ENCODE results near the gene ULK4.
"Not testable (repeated sequence)": the region's sequence is repeated elsewhere in the genome, so short reads cannot be mapped to it uniquely, and the experiment has no call there.

Gene ULK4

DNA sequence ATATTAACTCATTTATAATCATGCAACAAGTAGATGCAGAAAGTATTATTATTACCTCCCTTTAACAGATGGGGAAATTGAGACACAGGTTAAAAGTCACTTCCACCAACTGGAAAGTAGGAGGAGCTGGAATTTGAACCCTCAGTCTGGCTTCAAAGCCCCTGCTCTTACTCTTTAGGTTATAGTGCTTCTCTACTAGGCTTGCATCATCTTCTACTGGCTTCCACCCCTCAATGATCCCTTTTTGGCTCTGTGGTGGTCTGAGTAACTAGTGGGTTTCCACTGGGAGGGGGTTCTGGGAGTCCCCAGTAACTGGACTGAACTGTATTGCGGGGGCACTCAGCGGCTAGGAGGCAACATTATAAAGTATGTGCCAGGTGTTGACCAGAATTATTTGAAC is 671.6 kb downstream of the ULK4 start:
- DNase-seq, result no peak

DNA sequence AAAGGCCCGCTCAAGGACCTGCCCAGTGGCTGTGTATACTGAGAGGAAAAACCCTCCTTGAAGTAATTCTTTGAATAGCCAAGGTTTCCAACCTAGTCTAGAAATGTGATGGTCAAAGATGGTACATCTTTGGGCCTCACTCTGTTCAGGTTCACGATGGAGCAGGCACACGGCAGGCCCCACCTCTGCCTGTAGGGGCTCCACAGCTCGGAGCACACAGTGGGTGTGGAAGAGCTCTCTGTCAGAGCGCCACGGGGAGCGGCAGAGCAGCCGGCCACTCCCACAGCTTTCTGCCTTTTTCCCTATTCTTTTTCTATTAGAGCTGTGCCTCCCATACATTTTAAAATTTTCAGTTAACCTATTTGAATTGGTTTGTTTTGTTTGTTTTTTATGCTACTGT is 673.1 kb downstream of the ULK4 start:
- no peak for DNase-seq

DNA sequence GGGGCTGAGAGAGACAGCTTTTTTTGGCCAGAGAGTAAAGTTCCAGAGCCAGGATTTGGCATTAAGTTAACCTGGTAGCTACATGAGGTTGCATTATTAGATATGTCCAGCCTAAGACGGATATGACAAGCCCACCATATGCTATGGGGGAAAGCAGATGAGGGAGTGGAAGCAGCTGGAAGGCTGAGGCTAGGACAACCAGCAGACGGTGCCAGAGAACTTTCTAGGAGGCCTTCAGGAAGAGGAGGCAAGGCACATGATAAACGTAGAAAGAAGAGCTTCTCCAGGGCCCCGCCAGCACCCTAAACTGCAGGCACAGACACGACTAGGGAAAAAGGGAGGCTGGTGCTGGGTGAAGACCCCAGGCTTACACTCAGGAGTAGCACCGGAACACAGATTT is 675.6 kb downstream of the ULK4 start:
- no peak for DNase-seq

GRCh38 chr3:41284934-41285333 is 677.0 kb downstream of the ULK4 start:
- not testable (repeated sequence) for DNase-seq

DNA sequence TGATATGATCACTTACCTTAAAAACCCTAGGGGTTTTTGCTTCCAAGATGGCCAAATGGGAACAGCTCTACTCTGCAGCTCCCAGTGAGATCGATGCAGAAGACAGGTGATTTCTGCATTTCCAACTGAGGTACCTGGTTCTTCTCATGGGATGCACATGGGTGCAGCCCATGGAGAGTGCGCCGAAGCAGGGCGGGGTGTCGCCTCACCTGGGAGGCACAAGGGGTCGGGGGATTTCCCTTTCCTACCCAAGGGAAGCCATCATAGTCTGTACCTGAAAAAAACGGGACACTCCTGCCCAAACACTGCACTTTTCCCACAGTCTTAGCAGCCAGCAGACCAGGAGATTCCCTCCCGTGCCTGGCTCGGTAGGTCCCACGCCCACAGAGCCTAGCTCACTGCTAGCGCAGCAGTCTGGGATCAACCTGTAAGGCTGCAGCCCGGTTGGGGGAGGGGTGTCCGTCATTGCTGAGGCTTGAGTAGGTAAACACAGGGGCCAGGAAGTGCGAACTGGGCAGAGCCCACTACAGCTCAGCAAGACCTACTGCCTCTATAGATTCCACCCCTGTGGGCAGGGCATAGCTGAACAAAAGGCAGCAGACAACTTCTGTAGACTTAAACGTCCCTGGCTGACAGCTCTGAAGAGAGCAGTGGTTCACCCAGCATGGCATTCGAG is 684.0 kb downstream of the ULK4 start:
- DNase-seq, result no peak

DNA sequence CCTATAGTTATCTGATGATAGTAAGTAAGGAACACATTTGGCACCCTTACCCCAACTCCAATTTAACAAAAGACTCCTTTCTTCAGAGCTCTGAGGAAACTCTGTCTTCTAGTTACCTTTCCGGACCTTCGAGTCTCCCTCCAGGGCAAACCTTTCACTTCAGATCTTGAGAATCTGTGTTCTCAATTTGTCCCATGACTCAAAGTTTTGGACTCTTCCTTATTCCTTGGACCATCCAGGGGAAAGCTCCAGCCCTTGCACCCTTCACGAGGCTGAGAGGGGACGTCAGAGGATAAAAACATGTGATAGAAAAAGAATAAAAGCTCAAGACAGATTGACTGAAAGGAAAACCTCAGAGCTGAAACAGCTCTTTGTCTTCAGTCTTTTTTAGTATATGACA is 685.7 kb downstream of the ULK4 start:
- no peak for DNase-seq

DNA sequence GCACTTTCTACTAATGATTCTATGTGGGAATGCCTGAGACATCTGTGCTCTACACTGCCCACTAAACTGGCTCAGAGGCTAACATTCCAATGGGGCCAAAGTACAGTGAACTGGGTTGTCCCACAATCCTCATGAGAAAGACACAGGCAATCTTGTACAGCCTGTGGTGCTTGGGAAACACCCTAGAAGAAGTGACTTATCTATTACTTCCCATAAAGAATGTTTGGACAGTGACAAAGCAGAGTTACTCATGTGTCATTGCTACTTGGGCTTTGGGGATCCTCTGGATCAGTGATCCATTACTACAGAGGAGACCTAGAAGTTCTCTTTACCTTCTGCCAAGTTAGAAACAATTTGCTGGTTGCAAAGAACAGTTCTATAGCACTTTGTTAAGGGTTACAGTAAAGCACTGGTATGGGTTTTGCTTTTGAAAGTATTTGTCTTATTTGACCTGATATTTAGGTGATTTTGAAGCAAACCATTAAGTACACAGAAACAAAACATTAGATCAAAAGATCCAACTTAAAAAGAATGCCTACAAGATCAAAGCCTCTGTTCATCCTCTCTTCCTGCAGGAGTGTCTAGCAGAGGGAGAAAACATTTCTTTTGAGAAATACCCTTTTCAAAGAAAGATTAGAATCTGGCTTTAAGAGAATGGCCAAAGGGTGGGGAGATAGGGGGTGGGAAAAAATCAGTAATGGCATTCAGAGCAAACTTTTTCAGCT is 686.8 kb downstream of the ULK4 start:
- DNase-seq, result no peak

GRCh38 chr3:41272667-41273066 is 689.2 kb downstream of the ULK4 start:
- no peak for DNase-seq

- no peak for DNase-seq
Measured at GRCh38 chr3:41267975-41268640, 693.8 kb downstream of the ULK4 start.

GRCh38 chr3:41265823-41266273 is 696.1 kb downstream of the ULK4 start:
- DNase-seq, result no peak

GRCh38 chr3:41265011-41265545 is 696.8 kb downstream of the ULK4 start:
- DNase-seq, result no peak

- no peak for DNase-seq
Measured at GRCh38 chr3:41260063-41260450, 701.8 kb downstream of the ULK4 start.

GRCh38 chr3:41259449-41260062 is 702.3 kb downstream of the ULK4 start:
- DNase-seq, result no peak

DNA sequence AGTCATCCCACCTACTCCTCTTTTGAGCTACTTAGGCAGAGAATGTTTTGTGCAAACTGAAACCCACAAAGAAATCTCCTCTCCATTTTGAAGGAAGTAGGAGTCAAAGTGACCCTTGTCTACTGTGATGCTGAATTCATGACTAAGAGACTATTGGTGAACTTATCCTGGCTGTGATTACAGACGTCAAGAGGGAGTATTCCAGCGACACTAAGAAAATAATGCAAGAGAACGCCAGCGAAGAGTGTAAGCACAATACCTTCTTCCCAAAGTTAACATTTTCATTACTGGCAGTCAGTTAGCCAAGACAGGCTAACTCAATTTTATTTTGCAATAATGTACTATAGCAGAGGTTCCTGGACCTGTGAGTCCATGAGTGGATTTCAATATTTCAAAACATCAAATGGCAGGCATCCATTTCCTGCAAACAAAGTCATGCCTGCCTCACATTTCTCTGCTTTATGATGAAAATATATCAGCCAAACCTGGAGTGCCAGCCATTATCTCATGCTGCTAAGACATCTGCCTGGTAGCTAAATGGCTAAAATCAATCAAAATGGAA is 703.6 kb downstream of the ULK4 start:
- DNase-seq, result no peak

DNA sequence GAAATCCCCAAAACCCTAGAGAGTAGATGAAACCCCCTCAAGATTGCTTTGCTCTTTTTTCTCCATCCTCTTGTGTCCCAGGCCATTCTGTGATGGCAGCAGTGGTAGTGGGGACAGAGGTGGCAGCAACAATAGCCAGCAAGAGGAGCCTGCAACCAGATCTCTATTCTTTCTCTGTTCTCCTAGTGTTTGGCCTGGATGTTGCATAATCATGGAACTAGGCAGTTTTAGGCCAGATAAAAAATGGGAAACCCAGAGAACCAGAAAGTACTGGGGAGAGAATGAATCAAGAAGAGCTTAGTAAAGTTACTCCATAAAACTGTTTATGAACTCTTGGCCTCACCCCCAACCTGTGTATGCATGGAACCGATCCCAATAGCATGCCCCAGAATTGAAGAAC is 710.3 kb downstream of the ULK4 start:
- DNase-seq, result no peak

DNA sequence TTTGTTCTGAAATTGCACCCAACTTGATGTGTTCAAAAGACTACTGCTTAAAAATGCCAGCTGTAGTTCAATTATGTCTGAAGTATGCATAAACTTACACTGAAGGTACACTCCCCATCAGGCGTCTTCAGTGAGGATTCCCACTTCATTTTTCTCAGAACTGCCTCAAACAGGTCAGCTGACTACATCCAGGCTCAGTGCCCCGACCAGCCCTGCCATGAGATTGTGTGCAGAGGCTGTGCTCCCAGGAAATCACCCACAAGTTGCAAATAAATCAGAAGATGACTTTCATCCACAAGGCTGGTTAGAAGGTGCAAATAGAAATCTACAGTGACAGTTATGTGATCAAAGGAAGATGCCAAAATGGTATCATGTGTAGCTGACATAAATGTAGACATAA is 711.1 kb downstream of the ULK4 start:
- DNase-seq, result no peak

DNA sequence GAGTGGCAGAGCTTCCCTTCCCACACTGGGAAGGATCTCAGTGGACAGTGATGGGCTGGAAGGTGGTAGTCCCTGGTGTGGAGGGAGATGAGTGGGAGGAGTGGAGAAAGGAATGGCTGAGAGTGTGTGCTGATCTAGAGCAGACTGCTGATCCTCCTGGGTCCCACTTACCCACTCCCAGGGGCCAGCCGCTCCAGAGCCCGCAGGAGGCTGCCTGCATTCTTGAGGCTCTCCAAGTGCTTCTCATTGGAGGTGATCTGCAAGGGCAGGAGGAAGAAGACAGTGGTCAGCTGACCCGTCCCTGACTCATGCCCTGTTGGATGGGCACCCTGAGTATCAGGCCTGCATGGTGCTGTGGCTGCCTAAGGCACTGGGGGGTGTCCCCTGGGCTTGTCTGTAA is 712.6 kb downstream of the ULK4 start:
- no peak for DNase-seq

GRCh38 chr3:41248525-41248924 is 713.4 kb downstream of the ULK4 start:
- no peak for DNase-seq

GRCh38 chr3:41247055-41248004 is 714.6 kb downstream of the ULK4 start:
- DNase-seq, result no peak

- DNase-seq, result no peak
Measured at GRCh38 chr3:41244620-41245336, 717.1 kb downstream of the ULK4 start.

GRCh38 chr3:41243183-41243582 is 718.7 kb downstream of the ULK4 start:
- DNase-seq, result no peak

Data from NCI-H2029 treated with DMSO at 0.1 percent for 48 hours (cell line).